Urothelium cell line (cell line): Measurements from ENCODE around the gene POLR1B.
A peak's percentile ranks its signal among the peaks of the same experiment; 100 is the strongest.
"Not testable (repeated sequence)": the region's sequence is repeated elsewhere in the genome, so short reads cannot be mapped to it uniquely, and the experiment has no call there.

ENCODE experiments used
- DNase-seq: peaks from one replicate; pipeline ENCODE4 v3.0.0; 2011; ENCODE audit warnings: low spot score, mixed read lengths
- FAIRE-seq: peaks from 2 replicates; lab custom pipeline; 2011; peaks lifted over from hg19 to GRCh38; lab: Jason Lieb, UNC

Gene POLR1B

DNA sequence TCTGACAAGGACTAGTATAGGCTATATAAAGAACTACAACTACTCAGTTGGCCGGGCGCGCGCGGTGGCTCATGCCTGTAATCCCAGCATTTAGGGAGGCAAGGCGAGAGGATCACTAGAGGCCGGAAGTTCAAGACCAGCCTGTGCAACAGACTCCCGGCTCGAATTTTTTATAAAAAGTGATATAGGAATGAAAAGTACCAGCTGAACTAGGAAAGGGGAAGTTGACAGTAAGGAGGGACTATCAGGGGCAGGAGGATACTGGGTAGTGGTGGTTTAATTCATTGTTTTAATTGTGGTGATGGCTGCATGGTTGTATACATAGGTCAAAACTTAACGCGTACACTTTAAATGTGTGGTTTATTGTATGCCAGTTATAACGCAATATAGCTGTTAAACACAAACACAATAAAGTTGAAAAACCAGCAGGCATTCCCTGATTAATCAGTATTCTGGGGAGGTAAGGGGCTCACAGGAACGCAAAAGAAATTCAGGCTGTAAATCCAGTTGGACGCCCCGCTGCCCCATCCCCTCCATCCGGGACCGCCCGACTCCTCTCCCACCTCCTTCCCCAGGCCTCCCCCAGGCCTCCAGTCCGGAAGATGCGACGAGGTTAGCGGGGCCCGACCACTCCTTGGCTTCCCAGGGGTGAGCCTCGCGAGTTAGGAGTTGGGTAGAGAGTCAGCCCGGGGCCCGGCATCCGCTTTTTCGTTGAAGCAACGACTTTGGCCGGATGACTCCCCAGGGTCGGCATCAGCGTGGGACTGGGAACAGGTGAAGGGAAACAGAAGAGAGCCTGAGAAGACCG is 746 bp upstream of the POLR1B start:
- DNase-seq, result peak; percentile 90
- no peak for FAIRE-seq

- peak; percentile 35 for DNase-seq
- peak; percentile 27 for FAIRE-seq
Measured at GRCh38 chr2:112542984-112543661, 858 bp downstream of the POLR1B start.

DNA sequence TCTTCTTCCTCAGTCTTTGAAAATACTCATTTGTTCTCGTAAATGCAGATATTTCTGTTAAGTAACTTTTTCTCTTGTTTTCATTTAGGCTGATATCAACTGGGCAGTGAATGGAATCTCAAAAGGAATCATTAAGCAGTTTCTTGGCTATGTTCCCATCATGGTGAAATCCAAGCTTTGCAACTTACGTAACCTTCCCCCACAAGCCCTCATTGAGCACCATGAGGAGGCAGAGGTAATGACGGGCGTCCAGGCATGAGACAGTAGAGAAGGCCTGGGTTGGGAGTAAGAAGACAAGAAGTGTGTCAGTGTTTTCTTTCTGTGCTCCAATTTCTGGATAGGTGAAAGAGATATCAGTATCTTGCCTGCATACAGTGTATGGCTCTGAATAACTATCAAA is 5.1 kb downstream of the POLR1B start:
- FAIRE-seq, result no peak
- no peak for DNase-seq

- FAIRE-seq, result no peak
- DNase-seq, result no peak
Measured at GRCh38 chr2:112548980-112549379, 6.7 kb downstream of the POLR1B start.

- DNase-seq (no peak), FAIRE-seq (no peak)
Measured at GRCh38 chr2:112566104-112566503, 23.8 kb downstream of the POLR1B start.

DNA sequence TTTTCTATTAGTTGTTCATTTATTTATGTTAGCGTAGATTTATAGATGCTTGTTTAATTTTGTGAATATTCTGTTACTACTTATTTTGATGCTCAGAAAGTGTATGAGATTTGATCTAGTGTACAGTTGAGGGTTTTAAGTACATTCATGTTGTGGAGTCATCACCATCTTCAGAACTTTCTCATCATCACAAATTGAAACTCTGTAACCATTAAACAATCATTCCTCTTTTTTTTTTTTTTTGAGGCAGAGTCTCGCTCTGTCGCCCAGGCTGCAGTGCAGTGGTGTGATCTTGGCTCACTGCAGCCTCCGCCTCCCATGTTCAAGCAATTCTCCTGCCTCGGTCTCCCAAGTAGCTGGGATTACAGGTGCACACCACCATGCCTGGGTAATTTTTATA is 24.2 kb downstream of the POLR1B start:
- FAIRE-seq, DNase-seq: not testable (repeated sequence)

DNA sequence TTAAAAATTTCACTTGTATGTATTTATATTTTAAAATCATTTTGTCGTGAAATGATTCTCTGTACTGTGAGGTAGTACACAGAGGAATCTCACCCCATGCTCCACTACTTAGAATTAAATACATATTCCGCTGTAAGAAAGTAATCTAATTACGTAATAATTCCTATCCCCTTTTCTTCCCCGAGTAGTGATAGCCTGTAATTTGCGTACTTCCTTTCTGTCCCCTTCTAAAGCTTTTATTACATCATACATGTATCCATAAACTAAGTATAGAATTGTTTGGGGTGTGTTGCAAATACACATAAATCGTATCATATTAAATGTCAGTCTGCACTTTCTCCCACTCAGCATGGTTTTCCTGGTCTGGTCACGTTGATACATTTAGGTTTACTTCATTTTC is 29.7 kb downstream of the POLR1B start:
- FAIRE-seq (no peak), DNase-seq (no peak)

DNA sequence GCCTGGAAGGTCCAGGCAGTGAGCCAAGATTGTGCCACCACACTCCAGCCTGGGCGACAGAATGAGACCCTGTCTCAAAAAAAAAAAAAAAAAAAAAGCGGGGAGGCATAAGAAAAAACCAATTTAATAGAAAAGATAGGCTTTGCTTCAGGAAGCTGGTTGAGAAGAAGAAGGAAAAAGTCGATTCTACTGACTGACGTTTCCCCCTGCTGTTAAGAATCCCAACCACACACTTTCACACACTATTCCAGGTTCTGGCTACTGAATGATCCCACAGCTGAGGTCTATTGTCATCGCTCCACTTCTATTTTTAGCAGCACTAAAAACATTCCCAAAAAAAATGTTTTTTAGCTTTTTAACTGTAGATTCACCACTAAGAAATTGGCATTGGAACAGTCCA is 35.5 kb downstream of the POLR1B start:
- DNase-seq, result no peak
- FAIRE-seq, result no peak

GRCh38 chr2:112579241-112579640 is 37.0 kb downstream of the POLR1B start:
- FAIRE-seq, result no peak

DNA sequence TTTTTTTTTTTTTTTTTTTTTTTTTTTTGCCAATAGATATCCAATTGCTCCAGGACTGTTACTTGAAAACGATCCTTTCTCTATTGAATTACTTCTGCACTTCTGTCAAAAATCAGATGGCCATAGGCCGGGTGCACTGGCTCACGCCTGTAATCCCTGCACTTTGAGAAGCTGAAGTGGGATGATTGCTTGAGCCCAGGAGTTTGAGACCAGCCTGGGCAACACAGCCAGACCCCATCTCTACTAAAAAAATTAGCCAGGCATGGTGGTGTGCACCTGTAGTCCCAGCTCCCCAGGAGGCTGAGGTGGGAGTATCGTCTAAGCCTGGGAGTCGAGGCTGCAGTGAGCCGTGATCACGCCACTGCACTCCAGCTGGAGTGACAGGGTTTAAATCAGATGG is 37.8 kb downstream of the POLR1B start:
- FAIRE-seq (no peak), DNase-seq (no peak)

More at GRCh38 chr2:112579241-112579640, 37.0 kb downstream of the POLR1B start:
- DNase-seq, result no peak

DNA sequence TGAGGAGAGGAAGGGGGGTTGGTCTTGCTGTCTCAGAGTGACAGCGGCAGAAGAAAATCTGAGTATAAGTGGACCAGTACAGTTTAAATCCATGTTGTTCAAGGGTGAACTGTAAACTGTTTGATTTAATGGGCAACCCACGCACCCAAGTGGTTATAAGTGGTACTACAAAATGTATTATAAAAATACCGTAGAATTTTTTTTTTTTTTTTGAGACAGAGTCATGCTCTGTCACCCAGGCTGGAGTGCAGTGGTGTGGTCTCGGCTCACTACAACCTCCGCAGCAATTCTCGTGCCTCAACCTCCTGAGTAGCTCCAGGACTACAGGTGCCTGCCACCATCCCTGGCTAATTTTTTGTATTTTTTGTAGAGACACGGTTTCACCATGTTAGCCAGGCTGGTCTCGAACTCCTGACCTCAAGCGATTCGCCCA is 40.1 kb downstream of the POLR1B start:
- FAIRE-seq (no peak), DNase-seq (peak; percentile 46)

DNA sequence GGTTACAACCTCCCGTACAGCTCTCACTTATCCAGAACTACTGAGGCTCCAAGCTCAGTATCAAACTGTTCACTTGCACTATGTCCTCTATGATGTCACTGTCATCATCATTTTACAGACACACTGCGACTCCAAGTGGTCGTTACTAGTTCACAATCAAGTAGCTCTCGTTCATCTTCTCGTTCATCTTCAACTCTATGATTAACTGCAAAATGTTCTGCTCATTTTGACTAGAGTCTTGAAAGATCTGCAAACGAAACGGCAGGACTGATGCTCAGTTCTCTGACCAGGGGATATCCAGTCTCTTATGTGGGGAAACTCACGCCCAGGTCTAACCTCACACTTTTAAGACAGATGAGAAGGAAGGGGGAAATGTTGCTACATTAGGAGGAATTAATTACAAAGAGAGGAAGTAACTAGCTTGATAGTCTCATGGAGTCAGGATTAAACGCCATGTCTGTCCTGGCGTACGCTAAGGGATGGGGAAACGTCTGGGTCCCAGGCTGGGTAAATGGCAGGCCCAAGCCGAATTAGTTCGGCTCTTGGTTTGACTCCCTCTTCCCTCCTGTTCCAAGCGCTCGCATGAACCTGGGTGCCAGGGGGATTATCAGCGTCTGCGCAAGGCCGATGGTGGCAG is 41.4 kb downstream of the POLR1B start:
- DNase-seq, result peak; percentile 38
- no peak for FAIRE-seq

GRCh38 chr2:112584134-112584890 is 42.0 kb downstream of the POLR1B start, which contains the start of gene CHCHD5:
TSS of gene CHCHD5 (plus strand) at chr2:112584609. CDS start at chr2:112584648, 39 bp downstream.
- peak; percentile 96 for DNase-seq
- peak; percentile 95 for FAIRE-seq

DNA sequence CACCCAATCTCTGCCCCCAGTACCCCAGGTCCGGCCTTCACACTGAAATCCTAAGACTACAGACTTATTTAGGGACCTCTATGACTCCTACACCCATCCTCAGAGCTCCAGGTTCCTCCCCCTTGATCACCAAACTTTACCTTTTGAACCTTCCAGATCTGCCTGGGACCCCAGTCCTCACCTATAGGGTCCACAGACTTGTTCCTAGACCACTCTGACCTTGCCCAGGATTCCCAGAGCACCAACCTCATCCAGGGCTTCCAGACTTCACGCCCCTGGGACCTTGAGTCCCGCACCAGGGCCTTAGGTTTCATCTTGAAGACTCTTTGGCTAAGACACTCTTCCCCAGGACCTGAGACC is 42.6 kb downstream of the POLR1B start:
- DNase-seq (no peak), FAIRE-seq (no peak)

GRCh38 chr2:112585400-112585799 is 43.1 kb downstream of the POLR1B start:
- FAIRE-seq, result no peak
- no peak for DNase-seq

DNA sequence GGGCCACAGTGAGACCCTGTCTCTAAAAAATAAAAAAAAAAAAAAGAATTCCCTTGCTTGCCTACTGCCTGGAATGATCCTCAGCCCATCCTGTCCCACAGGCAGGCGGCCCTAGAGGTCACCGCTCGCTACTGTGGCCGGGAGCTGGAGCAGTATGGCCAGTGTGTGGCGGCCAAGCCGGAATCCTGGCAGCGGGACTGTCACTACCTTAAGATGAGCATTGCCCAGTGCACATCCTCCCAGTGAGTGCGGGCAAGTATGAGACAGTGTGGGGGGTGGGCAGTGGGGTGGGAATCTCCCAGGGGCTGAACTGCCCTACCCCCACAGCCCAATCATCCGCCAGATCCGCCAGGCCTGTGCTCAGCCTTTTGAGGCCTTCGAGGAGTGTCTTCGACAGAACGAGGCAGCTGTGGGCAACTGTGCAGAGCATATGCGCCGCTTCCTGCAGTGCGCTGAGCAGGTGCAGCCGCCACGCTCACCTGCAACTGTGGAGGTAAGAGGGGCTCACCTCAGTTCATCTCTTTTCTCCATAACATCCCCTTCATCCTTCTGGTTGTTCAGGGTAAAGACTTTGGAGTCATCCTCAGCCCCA is 43.7 kb downstream of the POLR1B start:
- no peak for DNase-seq
- no peak for FAIRE-seq

- FAIRE-seq (no peak), DNase-seq (no peak)
Measured at GRCh38 chr2:112588611-112589045, 46.4 kb downstream of the POLR1B start.

GRCh38 chr2:112591413-112591812 is 49.1 kb downstream of the POLR1B start:
- no peak for DNase-seq
- FAIRE-seq, result no peak

GRCh38 chr2:112593736-112594135 is 51.5 kb downstream of the POLR1B start:
- FAIRE-seq (no peak), DNase-seq (no peak)

GRCh38 chr2:112597537-112598322 is 55.5 kb downstream of the POLR1B start:
- no peak for DNase-seq
- FAIRE-seq, result no peak
